GM18951 (cell line): ENCODE measurements around the gene ANKRD35.
"Not testable (repeated sequence)": the region's sequence is repeated elsewhere in the genome, so short reads cannot be mapped to it uniquely, and the experiment has no call there.

Experiments used
- POLR2A ChIP-seq: IDR thresholded peaks from 4 replicates; pipeline ENCODE4 v1.6.1; 2011; ENCODE audit warnings: mild to moderate bottlenecking; ENCODE audit not compliant: insufficient read length, insufficient read depth; ENCODE audit errors: extremely low read depth
- in situ Hi-C: fragments of 300-500 bp; cut with MboI; formaldehyde crosslinking; loops from one replicate; pipeline ENCODE4 v1.12.0; 2022; ENCODE audit warnings: low sequenced_read_pairs, mixed read lengths, inconsistent platforms; ENCODE audit not compliant: unreplicated experiment

ANKRD35 gene, protein sequence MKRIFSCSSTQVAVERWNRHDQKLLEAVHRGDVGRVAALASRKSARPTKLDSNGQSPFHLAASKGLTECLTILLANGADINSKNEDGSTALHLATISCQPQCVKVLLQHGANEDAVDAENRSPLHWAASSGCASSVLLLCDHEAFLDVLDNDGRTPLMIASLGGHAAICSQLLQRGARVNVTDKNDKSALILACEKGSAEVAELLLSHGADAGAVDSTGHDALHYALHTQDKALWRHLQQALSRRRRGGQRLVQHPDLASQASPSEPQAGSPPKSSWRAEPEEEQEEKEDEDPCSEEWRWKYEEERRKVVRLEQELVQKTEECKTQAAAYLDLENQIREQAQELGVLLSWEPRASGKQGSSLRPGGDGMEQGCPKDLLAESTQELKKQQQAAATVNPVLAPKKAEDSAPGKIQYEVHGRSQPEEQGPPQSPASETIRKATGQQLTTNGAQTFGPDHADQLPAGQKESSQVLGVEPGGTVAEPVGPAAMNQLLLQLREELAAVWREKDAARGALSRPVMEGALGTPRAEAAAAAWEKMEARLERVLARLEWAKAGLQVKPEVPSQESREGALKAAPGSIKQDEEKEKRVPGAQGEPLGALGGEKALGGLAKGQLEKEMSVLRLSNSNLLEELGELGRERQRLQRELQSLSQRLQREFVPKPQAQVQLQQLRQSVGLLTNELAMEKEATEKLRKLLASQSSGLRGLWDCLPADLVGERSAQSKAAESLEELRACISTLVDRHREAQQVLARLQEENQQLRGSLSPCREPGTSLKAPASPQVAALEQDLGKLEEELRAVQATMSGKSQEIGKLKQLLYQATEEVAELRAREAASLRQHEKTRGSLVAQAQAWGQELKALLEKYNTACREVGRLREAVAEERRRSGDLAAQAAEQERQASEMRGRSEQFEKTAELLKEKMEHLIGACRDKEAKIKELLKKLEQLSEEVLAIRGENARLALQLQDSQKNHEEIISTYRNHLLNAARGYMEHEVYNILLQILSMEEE

GRCh38 chr1:145885738-145886287 is at the start of gene ANKRD35:
TSS of gene ANKRD35 (minus strand) at chr1:145885866. CDS start at chr1:145885758, 108 bp downstream.
- TF ChIP-seq POLR2A: no peak
- in situ Hi-C loops: no loop called here

DNA sequence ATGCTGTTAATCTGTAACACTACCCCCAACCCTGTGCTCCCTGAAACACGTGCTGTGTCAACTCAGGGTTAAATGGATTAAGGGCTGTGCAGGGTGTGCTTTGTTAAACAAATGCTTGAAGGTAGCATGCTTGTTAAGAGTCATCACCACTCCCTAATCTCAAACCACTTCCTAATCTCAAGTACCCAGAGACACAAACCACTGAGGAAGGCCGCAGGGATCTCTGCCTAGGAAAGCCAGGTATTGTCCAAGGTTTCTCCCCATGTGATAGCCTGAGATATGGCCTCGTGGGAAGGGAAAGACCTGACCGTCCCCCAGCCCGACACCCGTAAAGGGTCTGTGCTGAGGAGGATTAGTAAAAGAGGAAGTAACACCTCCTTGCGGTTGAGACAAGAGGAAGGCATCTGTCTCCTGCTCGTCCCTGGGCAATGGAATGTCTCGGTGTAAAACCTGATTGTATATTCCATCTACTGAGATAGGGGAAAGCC is 46.9 kb upstream of the ANKRD35 start:
- in situ Hi-C loops: not testable (repeated sequence)

DNA sequence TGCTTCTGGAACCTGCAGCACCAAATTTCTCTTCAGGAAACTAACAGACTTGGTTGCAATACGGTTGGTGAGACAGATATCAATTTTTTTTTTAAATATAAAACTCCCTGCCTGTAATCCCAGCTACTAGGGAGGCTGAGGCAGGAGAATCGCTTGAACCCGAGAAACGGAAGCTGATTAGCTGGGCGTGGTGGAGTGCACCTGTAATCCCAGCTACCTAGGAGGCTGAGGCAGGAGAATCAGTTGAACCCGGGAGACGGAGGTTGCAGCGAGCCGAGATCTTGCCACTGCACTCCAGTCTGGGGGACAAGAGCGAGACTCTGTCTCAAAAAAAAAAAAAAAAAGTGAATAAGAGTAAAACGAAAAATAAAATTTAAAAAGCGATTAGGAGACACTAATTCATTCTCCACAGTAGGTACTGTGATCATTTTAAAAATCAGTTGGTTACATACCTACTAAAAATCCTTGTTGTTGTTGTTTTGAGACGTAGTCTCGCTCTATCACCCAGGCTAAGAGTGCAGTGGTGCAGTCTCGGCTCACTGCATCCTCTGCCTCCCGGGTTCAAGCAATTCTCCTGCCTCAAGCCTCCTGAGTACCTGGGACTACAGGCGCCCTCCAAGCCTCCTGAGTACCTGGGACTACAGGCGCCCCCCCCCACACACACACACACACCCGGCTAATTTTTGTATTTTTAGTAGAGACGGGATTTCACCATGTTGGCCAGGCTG is 42.4 kb upstream of the ANKRD35 start:
- no peak for TF ChIP-seq POLR2A
- in situ Hi-C loops: no loop called here

- TF ChIP-seq POLR2A: peak; percentile 90
- in situ Hi-C loops: no loop called here
These were observed 41.6 kb upstream of the ANKRD35 start, which contains the start of gene RBM8A for GRCh38 chr1:145927063-145927886. TSS of gene RBM8A (minus strand) at chr1:145927484. CDS start at chr1:145927426, 58 bp downstream.

- in situ Hi-C loops: no loop called here
- TF ChIP-seq POLR2A: no peak
These were observed 41.0 kb upstream of the ANKRD35 start for GRCh38 chr1:145926686-145927062.

DNA sequence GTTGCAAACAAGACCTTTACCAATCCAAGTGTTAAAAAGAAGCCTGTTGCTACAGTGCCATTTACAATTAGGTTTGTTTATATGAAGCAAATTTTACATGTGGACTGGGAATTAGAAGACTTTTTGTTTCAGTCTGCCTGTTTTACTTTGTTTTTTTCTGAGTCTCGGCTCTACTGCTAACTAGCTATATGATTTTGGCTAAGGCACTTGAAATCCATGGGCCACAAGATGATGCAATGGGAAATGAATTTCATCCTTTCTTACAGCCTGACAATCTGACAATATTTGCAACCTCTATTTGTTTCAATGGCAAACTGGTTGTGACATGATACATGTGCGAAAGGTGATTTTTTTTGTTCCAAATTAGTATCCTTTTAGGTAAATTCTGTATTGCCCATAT is 36.6 kb upstream of the ANKRD35 start:
- in situ Hi-C loops: no loop called here
- TF ChIP-seq POLR2A: no peak

GRCh38 chr1:145920297-145920696 is 34.6 kb upstream of the ANKRD35 start:
- in situ Hi-C loops: not testable (repeated sequence)

DNA sequence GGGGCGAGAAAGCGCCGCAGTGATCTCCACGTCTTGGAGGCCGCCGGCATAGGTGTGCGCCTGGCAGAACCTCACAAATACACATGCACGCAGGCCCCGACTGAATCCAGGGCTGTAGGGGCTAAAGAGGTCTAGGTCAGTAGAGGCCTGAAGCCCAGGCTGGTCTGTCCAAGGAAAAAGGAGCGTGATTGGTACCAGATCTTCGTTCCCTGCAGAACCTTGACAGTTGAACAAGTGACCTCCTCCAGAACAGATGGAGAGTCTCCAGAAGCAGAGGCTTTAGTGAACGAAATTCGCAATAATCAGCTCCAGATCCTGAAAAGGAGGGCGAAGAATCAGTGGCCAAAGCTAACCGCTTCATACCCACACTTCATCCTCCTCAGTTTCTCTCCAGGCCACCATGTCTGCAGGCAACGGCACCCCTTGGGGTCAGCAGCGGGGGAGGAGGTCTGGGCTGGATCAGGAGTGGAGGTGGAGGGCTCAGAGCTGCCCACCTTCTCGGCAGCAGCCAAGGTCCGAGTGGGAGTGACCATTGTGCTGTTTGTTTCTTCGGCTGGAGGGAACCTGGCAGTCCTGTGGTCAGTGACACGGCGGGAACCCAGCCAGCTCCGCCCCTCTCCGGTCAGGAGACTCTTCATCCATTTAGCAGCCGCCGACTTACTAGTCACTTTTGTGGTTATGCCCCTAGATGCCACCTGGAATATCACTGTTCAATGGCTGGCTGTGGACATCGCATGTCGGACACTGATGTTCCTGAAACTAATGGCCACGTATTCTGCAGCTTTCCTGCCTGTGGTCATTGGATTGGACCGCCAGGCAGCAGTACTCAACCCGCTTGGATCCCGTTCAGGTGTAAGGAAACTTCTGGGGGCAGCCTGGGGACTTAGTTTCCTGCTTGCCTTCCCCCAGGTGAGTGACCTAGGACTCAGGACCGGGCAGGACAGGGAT is 33.6 kb upstream of the ANKRD35 start:
- in situ Hi-C loops: no loop called here
- TF ChIP-seq POLR2A: peak; percentile 50

GRCh38 chr1:145918144-145918991 is 32.7 kb upstream of the ANKRD35 start, which contains the start of gene PEX11B:
TSS of gene PEX11B (minus strand) at chr1:145918717. CDS start at chr1:145918688, 29 bp downstream.
- in situ Hi-C loops: no loop called here
- peak; percentile 82 for TF ChIP-seq POLR2A

DNA sequence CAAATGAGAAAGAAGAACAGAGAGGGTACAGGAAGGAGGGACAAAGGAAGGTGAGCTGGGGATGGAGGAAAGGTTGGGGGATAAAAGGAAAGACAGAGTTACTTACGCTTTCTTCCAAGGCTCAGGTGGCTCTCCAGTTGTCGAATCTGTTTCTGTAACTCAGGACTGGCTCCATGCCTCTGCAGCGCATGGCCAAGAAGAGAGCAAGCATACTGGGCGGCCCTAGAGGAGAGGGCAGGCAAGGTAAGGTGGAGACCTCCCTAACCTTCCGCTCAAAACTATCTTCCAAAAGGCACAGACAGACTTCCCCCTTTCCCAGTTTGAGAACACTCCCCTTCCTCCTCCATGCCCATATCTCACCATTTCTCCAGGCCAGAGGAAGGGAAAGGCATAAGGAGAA is 31.9 kb upstream of the ANKRD35 start:
- in situ Hi-C loops: no loop called here
- TF ChIP-seq POLR2A: no peak
